ENCODE results near the gene CACNA1C. TPM values are rescaled to one million over a fixed set of nuclear protein-coding genes. Genes with fewer than 3 reads are reported as not detected.

The CACNA1C gene
- total and polyA plus RNA-seq, 2 donors (not counting 1 experiment from before 2014, with no cell fraction given), result 0.01 to 0.02 TPM

DNA sequence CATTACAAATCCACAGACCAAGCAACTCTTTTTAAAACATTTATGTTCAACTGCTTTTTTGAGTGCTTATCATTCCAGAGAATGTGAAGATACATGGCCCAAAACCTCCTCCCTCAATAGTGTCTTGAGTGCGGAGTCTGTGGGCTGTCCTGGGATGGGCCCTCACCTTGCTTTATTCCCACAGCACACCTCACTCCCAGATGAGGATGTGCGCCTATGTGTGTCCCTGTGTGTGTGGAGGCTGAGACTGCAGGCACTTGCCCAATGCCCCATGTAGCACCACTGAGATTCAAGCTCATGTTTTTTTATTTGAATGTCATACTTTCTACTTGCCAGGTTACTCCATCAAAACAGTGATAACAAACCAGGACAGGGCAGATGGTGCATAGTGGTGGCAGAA lies 291.7 kb downstream of the CACNA1C start:
- WGBS (ENCODE audit: insufficient coverage), result no CpG with 5 or more reads among the region's 2 CpGs
- Histone ChIP-seq H3K36me3 (replicated peaks in 1 of 2; ENCODE audit: control extremely low read depth in 1 of 2, control insufficient read depth in 1 of 2, extremely low read depth in 1 of 2, insufficient read depth in 2 of 2, low read length in 1 of 2) (no peaks in the 10 kb centered on the region), H3K9ac (ENCODE audit: low read length) (no peak overlapping the region), H3K79me2 (ENCODE audit: control insufficient read depth, insufficient read depth, low read length) (no peaks in the 10 kb centered on the region), H4K20me1 (ENCODE audit: control insufficient read depth, insufficient read depth, low read length, poor library complexity, severe bottlenecking) (no peaks in the 10 kb centered on the region), H3K27me3 (replicated peaks in 1 of 4; ENCODE audit: control extremely low read depth in 1 of 4, control insufficient read depth in 3 of 4, insufficient read depth in 4 of 4, low read length in 3 of 4) (peaks cover 0 to 4% (median 0%) of the 10 kb centered on the region in 4 experiments), H3K9me3 (ENCODE audit: control extremely low read depth in 1 of 3, control insufficient read depth in 2 of 3, insufficient read depth in 1 of 3, low read length in 2 of 3) (no peaks in the 10 kb centered on the region), H3K27ac (ENCODE audit: low read length in 2 of 2) (no peak overlapping the region), H2AFZ (ENCODE audit: insufficient read depth, low read depth, low read length, poor library complexity, severe bottlenecking) (no peak overlapping the region), H3K4me3 (ENCODE audit: control extremely low read depth in 1 of 5, extremely low read depth in 1 of 5, insufficient read depth in 1 of 5, low read depth in 2 of 5, low read length in 4 of 5) (no peak overlapping the region), H3K4me1 (ENCODE audit: control insufficient read depth in 2 of 2, insufficient read depth in 2 of 2, low read length in 2 of 2) (no peaks in the 10 kb centered on the region), H3K4me2 (replicated peaks; ENCODE audit: low read depth, low read length, poor library complexity, severe bottlenecking) (no peak overlapping the region)
- Mint-ChIP-seq H3K27me3 (peaks cover 15% of the 10 kb centered on the region), H3K4me3 (no peak overlapping the region), H3K9me3 (ENCODE audit: insufficient read depth) (no peaks in the 10 kb centered on the region), H3K27ac (no peak overlapping the region), H3K4me1 (no peaks in the 10 kb centered on the region)
- intact Hi-C loops (cut with micrococcal nuclease), result no loop called here
- POLR2A ChIA-PET, result no interaction called here
- ATAC-seq (ENCODE audit: low read depth), result no peak
- CTCF ChIA-PET, result no interaction called here
- TF ChIP-seq EZH2 (IDR thresholded peaks at IDR 0.05; ENCODE audit: borderline replicate concordance, insufficient read depth, low read depth, low read length, poor library complexity, severe bottlenecking), result no peak
- TF ChIP-seq, protein P1, sequence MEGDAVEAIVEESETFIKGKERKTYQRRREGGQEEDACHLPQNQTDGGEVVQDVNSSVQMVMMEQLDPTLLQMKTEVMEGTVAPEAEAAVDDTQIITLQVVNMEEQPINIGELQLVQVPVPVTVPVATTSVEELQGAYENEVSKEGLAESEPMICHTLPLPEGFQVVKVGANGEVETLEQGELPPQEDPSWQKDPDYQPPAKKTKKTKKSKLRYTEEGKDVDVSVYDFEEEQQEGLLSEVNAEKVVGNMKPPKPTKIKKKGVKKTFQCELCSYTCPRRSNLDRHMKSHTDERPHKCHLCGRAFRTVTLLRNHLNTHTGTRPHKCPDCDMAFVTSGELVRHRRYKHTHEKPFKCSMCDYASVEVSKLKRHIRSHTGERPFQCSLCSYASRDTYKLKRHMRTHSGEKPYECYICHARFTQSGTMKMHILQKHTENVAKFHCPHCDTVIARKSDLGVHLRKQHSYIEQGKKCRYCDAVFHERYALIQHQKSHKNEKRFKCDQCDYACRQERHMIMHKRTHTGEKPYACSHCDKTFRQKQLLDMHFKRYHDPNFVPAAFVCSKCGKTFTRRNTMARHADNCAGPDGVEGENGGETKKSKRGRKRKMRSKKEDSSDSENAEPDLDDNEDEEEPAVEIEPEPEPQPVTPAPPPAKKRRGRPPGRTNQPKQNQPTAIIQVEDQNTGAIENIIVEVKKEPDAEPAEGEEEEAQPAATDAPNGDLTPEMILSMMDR (IDR thresholded peaks at IDR 0.05), result no peak
- DNase-seq, result no peak

DNA sequence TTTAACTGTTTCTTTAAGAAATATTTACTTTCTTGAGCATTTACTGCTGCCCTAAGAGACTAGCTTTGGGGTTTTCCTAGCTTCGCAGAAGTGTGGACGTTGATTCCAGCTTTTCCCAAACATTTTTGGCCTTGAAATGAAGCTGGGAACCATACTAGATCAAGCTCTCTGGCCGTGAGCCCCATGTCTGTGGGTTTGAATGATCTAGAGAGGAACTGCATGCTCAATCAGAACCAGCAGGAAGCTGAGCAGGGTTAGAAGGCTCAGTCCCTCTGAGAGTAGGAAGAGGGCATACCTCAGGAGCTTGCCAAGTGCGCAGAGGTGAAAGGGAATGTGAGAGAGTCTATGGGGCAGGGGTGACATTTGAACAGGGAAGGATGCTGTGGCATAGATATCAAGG lies 292.1 kb downstream of the CACNA1C start:
- H3K9ac ChIP-seq (ENCODE audit: low read length), result no peak overlapping the region
- H3K27me3 ChIP-seq (replicated peaks in 1 of 4; ENCODE audit: control extremely low read depth in 1 of 4, control insufficient read depth in 3 of 4, insufficient read depth in 4 of 4, low read length in 3 of 4), result peaks cover 0 to 4% (median 1%) of the 10 kb centered on the region in 4 experiments
- DNase-seq, result no peak
- no peak overlapping the region for H2AFZ ChIP-seq (ENCODE audit: insufficient read depth, low read depth, low read length, poor library complexity, severe bottlenecking)
- no peak overlapping the region for H3K27ac ChIP-seq (ENCODE audit: low read length in 2 of 2)
- no peaks in the 10 kb centered on the region for H3K36me3 ChIP-seq (replicated peaks in 1 of 2; ENCODE audit: control extremely low read depth in 1 of 2, control insufficient read depth in 1 of 2, extremely low read depth in 1 of 2, insufficient read depth in 2 of 2, low read length in 1 of 2)
- no peaks in the 10 kb centered on the region for H3K4me1 Mint-ChIP-seq
- H3K79me2 ChIP-seq (ENCODE audit: control insufficient read depth, insufficient read depth, low read length), result no peaks in the 10 kb centered on the region
- no peaks in the 10 kb centered on the region for H3K4me1 ChIP-seq (ENCODE audit: control insufficient read depth in 2 of 2, insufficient read depth in 2 of 2, low read length in 2 of 2)
- peaks cover 15% of the 10 kb centered on the region for H3K27me3 Mint-ChIP-seq
- TF ChIP-seq, protein P1 (IDR thresholded peaks at IDR 0.05), result no peak
- TF ChIP-seq EZH2 (IDR thresholded peaks at IDR 0.05; ENCODE audit: borderline replicate concordance, insufficient read depth, low read depth, low read length, poor library complexity, severe bottlenecking), result no peak
- no peak overlapping the region for H3K4me2 ChIP-seq (replicated peaks; ENCODE audit: low read depth, low read length, poor library complexity, severe bottlenecking)
- no peak overlapping the region for H3K27ac Mint-ChIP-seq
- POLR2A ChIA-PET, result no interaction called here
- no peak for ATAC-seq (ENCODE audit: low read depth)
- no peaks in the 10 kb centered on the region for H3K9me3 Mint-ChIP-seq (ENCODE audit: insufficient read depth)
- intact Hi-C loops (cut with micrococcal nuclease), result no loop called here
- 33% methylated on average over 4 of the region's 4 CpGs for WGBS (ENCODE audit: insufficient coverage)
- H4K20me1 ChIP-seq (ENCODE audit: control insufficient read depth, insufficient read depth, low read length, poor library complexity, severe bottlenecking), result no peaks in the 10 kb centered on the region
- CTCF ChIA-PET, result no interaction called here
- no peaks in the 10 kb centered on the region for H3K9me3 ChIP-seq (ENCODE audit: control extremely low read depth in 1 of 3, control insufficient read depth in 2 of 3, insufficient read depth in 1 of 3, low read length in 2 of 3)
- H3K4me3 Mint-ChIP-seq, result no peak overlapping the region
- no peak overlapping the region for H3K4me3 ChIP-seq (ENCODE audit: control extremely low read depth in 1 of 5, extremely low read depth in 1 of 5, insufficient read depth in 1 of 5, low read depth in 2 of 5, low read length in 4 of 5)

Measured in B cell (primary cell).